GM15510 (cell line): ENCODE data around the gene NCOA6.

Source experiments
- POLR2A ChIP-seq: IDR thresholded peaks from 3 replicates; pipeline ENCODE4 v1.6.1; 2011; ENCODE audit warnings: borderline replicate concordance; ENCODE audit not compliant: insufficient read length; ENCODE audit errors: extremely low read depth

NCOA6 gene

DNA sequence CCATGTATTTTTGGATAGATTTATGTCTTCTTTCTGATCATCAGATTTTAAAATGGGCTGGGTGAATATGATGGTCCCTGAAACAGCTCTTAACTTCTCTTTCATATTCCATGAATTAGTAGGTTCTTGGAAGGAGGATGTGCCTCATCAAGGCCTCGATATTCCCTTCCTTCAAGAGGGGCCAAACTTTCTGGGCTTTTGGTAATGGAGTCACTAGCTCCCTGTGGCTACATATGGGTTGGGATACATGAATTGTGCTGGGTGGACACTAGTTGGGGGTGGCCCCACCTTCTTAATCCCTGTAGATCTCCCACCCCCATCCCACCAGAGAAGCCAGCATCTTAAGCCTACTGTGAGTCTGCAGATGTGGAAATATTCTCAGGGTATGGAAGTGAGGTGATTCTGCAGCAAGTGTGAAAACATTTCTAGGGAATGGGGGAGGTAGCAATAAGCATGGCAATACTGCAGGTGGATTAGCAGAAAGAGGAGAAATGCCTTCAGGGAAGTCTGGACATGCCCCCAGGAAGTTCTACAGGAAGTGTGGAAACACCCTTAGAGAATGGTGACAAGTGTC, 119.1 kb downstream of the NCOA6 start:
- TF ChIP-seq POLR2A = no peak

DNA sequence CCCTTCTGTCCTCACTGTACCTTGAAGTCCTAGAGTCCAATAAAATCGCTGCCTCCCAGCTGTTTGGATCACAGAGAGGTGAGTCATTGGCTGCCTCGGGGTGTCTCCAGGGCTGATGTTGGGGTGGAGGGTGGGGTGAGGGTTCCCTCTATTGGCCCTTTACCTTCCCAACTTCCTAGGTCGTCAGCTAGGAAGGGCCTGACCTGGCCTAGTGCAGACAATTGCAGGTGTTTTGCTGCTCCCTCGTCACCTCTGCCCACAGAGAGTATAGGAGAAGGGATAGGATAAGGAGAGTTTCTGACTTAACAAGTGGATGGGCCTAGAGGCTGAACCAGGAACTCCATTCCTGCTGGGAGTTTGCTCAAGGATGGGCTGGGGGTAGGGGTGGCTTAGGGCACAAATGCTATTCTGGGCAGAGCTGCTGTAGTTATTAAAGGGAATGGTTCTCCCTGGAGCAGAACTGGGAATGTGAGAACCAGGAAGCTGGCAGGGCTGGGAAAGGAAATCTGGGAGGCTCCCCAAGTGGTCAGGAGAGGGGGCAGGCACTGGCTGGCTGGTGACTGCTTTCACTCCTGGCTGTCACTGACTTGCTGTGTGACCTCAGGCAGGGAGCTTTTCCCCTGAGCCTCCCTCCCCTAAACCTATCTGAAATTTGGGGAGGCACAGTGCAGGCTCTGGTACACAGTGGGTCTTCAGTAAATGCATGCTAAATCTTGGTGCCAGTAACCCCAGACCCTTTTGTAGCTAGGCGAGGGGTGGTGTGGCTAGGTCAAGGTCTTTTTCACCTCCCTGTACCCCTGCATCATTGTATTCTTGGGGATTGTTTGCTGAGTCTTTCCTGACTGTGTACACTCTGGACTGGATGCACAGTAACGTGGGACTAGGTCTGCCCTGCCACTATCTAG, 119.8 kb downstream of the NCOA6 start:
- no peak for TF ChIP-seq POLR2A

DNA sequence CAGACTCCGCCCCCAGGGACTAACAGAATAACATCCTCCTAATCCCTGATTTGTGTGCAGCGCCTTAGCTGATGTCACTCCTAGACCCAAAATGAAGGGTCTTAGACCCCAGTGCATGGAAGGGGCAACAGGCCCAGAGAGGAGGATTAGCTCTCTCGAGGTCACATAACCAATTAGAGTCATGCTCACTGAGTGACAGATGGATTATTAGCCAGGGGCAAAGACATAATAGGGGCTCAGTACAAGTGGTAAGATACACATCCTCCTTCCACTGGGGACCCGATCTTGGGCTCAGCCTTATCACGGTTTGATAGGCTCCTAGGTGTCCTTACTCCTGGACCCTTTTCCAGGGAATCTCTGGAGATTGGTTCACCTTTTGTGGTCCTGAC, 120.4 kb downstream of the NCOA6 start:
- TF ChIP-seq POLR2A = no peak

DNA sequence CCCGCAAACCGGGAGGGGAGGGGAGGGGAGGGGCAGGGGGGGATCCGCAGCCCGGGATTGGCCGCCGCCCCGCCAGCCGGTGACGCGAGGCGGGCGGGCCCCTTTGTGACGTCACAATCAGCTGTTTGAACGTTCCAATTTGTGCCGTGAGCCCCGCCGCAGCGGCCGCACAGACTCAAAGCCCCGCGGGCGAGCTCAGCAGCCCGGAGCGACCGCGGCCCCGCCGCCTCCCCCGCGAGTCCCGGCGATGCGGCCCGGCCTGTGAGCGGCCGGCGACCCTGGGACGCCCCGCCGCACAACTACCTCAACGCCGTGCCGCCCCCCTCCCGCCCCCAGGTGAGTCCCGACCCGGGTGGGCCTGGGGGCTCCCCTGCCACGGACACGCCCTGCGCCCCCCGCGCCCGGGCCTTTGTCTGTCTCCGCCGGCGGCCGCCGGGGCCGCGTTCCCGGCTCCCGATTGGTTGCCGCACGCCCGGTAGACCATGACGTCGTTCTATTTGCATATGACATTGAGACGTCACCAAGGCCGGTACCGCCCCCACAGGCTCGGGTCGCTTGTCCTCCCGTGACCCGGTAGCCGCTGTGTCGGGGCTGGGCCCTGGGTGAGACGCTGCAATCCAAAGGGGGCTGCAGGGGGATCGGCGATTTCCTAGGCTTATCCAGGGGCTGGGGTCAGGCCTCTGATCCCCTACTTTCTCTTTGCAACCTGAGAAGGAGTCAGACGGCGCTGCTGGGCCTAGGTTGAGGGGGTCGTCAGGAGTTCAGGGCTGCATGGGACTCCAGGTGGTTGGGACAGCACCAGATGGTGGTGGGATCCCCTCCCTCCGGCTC, 121.1 kb downstream of the NCOA6 start, which contains the start of gene TP53INP2:
Gene TP53INP2, plus strand, starts transcription at position 168 of the 831 bp plus-strand sequence. CDS start 4,396 bp downstream, outside the sequence.
- TF ChIP-seq POLR2A = peak; percentile 65

DNA sequence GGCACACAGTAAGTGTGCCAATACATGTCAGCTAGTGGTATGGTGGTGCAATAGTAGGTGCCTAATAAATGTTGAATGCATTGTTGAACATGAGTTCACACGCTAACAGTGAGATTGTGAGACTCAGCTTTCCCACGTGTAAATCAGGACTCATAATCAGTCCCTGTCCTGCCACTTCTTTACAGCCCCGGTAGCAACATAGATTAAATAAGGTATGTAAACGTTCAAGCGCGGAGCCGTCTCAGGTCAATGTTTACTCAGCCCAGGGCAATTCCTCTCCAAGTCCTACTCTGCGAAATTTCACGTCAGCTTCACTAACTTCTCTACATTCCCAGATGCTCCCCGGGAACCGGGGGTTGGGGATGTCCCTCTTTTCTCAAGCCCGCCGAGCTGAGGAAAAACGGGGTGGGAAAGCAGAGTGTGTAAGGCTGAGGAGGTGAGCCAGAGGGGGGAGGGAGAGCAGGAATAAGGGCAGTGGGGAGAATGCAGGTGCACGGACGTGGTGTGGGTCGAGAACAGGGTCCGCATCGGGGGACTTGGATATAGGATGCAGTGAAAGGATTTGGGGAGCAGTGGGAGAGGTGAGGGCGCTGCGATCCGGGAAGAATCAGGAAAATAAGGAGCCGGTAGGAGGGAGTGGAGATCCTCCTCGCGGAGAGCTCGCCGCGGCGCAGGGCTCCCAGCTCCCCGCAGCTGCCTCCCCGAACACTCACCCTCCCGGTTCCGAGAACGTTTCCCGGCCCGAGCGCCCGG, 121.9 kb downstream of the NCOA6 start:
- no peak for TF ChIP-seq POLR2A

DNA sequence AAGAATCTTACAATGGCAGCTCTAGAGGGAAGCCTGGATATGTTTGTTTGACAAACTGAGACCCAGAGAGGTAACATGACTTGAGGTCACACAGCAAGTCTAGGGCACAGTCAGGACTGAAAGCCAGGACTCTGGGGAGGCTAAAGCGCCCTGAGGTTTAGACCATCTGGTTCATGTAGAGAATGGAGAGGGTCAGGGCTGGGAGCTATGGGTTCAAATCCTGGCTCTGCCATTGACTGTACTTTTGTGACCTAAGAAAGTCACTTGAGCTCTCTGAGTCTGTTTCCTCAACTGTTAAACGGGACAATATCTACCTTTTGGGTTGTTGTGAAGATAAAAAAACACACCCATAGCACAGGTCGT, 122.4 kb downstream of the NCOA6 start:
- TF ChIP-seq POLR2A = no peak

DNA sequence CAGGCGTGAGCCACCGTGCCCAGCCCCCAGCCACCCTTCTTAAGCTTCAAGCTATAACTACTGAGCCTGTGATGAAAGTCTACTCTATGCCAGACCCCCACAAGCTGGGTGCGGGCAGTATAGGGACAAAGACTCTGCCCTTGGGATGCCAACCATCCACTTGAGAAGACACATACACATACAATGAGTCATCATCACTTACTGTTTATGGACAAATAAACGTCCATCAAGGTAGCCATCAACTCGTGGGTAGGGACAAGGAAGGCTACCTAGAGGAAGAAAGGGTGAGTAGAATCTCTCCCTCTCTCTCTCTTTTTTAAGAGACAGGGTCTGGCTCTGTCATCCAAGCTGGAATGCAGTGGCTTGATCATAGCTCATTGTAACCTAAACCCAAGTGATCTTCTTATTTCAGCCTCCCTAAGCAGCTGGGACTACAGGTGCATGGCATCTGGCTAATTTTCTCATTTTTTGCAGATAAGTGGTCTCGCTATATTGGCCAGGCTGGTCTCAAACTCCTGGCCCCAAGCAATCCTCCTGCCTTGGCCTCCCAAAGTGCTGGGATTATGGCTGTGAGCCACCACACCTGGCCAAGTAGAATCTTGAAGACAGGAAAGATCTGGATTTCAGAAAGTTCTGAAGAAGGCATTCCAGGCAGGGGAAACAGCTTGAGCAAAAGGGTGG, 123.9 kb downstream of the NCOA6 start:
- no peak for TF ChIP-seq POLR2A

DNA sequence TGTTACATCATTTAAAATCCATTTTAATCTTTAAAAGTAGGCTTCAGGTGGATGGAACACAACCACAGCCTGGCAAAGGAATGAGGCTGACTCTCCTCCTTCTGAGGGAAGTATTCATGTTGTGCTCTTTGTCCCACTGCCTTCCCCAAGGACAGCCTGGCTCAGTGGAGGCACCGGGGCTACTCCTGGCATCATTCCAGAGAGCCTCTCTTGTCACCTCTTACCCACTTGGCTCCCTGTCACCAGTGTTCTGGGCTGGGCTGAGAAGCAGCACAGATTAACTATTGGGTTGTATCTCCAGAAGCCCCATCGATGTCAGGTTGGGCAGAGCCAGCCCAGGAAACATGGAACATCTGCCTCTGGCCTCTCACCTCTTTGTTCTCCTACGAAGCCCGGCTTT, 132.0 kb downstream of the NCOA6 start:
- TF ChIP-seq POLR2A = no peak

DNA sequence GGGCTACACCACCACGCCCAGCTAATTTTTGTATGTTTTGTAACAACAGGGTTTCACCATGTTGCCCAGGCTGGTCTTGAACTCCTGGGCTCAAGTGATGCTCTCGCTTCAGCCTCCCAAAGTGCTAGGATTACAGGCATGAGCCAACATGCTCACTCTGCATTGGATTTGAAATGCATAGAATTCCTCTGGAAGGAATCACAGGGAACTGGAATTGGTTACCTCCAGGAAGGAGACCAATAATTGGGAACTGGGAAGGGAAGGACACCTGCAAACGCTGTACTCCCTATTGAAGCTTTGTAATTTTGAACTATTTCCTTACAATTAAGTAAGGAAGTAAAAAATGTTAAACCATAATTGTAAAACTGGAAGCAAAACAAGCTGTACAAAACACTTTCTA, 133.6 kb downstream of the NCOA6 start:
- TF ChIP-seq POLR2A = no peak

DNA sequence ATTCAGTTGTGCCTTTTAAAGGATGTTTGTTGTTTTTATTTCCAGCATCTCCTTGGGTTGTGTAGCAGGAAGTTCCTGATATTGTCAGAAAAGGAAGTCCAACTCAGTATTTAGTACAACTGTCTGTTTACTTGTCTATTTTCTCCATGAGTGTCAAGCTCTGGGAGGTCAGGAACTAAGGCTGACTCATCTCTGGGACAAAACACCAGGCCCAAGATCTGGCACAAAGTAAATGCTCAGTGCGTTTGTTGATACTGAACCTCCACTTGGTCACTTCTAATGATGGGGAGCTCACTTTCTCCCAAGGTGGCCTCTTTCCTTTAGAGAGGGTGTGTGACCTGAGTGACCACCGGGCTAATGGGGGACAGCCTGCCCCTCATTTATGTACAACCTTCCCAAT, 136.0 kb downstream of the NCOA6 start:
- no peak for TF ChIP-seq POLR2A

DNA sequence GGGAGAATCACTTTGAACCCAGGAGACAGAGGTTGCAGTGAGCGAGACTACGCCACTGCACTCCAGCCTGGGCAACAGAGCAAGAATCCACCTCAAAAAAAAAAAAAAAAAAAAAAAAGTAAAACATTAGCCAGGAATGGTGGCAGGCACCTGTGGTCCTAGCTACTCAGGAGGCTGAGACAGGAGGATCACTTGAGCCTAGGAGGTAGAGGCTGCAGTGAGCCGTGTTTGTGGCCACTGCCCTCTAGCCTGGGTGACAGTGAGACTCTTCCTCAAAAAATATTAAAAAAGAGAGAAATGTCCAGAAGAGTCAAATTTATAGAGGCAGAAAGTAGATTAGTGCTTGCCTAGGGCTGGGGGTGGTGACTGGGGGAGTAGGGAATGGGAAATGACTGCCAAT, 141.8 kb downstream of the NCOA6 start:
- no peak for TF ChIP-seq POLR2A

DNA sequence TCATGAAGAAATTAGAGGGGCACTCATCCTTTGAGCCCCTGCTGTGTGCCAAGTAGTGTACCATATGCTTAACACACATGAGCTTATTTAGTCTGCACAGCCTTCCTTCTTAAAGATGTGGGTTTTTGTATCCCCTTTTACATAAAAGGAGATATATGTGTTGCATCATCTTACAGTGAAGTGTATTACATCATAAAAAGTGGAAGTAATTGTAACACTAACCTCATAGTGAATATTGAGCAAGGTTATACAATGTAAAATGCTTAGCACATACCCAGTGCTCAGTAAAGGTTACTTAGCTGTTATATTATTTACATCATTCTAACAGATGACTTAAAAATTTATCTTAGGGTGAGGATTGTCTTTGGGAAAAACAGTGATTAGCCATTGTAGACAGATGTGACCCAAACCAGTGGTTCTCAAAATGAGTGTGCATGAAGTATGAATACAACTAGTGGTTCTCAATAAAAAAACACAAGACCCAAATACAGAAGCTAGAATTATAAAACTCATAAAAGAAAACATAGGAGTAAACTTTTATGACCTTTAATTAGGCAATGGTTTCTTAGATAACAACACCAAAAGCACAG, 144.8 kb downstream of the NCOA6 start:
- no peak for TF ChIP-seq POLR2A

DNA sequence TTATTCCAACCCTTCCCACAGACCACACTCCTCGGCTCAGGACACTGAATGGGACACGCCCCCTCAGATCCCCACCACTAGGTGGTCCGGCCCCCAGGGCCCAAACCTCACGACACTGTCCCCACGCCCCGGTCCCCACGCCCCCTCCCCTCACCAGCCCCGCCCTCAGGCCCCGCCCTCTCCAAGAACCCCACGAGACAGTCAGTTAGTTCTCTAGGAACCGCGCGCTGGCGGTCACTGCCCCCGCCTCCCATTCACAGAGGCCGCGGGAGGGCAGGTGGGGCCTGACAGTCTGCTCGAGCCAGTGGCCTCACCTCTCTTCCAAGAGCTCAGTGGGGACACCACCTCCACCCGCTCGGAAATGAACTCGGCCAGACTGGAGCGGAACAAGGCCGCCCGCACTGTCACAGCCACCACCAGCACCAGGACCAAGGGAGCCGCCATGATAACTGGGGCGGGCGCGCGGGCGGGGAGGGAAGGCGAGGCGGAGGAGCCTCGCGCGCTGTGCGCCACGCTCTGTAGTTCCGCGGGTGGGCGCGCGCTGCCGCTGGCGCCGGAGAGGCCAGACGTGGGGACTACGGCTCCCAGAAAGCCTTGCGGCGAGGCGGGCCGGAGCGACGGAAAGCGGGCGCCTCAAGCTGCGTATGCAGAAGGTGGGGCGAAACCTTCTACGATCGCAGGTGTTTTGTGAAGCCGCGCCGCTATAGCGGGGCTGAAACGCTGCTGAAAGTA, 148.6 kb downstream of the NCOA6 start, which contains the start of gene PIGU:
Gene PIGU, minus strand, starts transcription at position 451 of the 732 bp plus-strand sequence. Its CDS starts 7 bp downstream, at position 444.
- TF ChIP-seq POLR2A = peak; percentile 58
